ENCODE results near the gene RUSC1.
A peak's percentile ranks its signal among the peaks of the same experiment; 100 is the strongest.

GRCh38 chr1:155322953-155323728 lies 2.4 kb downstream of the RUSC1 start:
- TF ChIP-seq CTCF (conservative IDR thresholded peaks at IDR 0.05) (peak; percentile 97), ZFX (IDR thresholded peaks at IDR 0.05) (no peak)
